ENCODE results near the gene GLB1L. TPM values are rescaled to one million over a fixed set of nuclear protein-coding genes. Genes with fewer than 3 reads are reported as not detected.
"Not testable (repeated sequence)": the region's sequence is repeated elsewhere in the genome, so short reads cannot be mapped to it uniquely, and the experiment has no call there.

The GLB1L gene
- 5.9 and 8.1 TPM in 2 replicates for total RNA-seq

GRCh38 chr2:219245148-219245898 is at the start of gene GLB1L, which contains the start of gene STK16:
Gene GLB1L, minus strand, starts transcription at chr2:219245444. Its CDS starts 1,871 bp downstream, at chr2:219243573.
Gene STK16, plus strand, starts transcription at chr2:219245479. Its CDS starts 521 bp downstream, at chr2:219246000.
- DNase-seq (ENCODE audit: low read depth, low spot score), result peak; percentile 74

- peak; percentile 35 for DNase-seq (ENCODE audit: low read depth, low spot score)
These were observed 49.4 kb upstream of the GLB1L start for GRCh38 chr2:219294356-219295351.

- no peak for DNase-seq (ENCODE audit: low read depth, low spot score)
These were observed 48.5 kb upstream of the GLB1L start for GRCh38 chr2:219293736-219294231.

- no peak for DNase-seq (ENCODE audit: low read depth, low spot score)
These were observed 47.4 kb upstream of the GLB1L start for GRCh38 chr2:219292616-219293015.

- DNase-seq (ENCODE audit: low read depth, low spot score), result no peak
These were observed 46.8 kb upstream of the GLB1L start for GRCh38 chr2:219291910-219292490.

GRCh38 chr2:219291394-219291793 is 46.1 kb upstream of the GLB1L start:
- DNase-seq (ENCODE audit: low read depth, low spot score), result no peak

- no peak for DNase-seq (ENCODE audit: low read depth, low spot score)
These were observed 45.3 kb upstream of the GLB1L start for GRCh38 chr2:219290381-219291171.

GRCh38 chr2:219289537-219290361 is 44.5 kb upstream of the GLB1L start:
- no peak for DNase-seq (ENCODE audit: low read depth, low spot score)

GRCh38 chr2:219289195-219289536 is 43.9 kb upstream of the GLB1L start:
- no peak for DNase-seq (ENCODE audit: low read depth, low spot score)

- DNase-seq (ENCODE audit: low read depth, low spot score), result no peak
These were observed 42.5 kb upstream of the GLB1L start for GRCh38 chr2:219287580-219288265.

GRCh38 chr2:219287116-219287440 is 41.8 kb upstream of the GLB1L start:
- DNase-seq (ENCODE audit: low read depth, low spot score), result not testable (repeated sequence)

- DNase-seq (ENCODE audit: low read depth, low spot score), result no peak
These were observed 41.3 kb upstream of the GLB1L start for GRCh38 chr2:219286436-219287115.

GRCh38 chr2:219285894-219286425 is 40.7 kb upstream of the GLB1L start:
- DNase-seq (ENCODE audit: low read depth, low spot score), result no peak

- no peak for DNase-seq (ENCODE audit: low read depth, low spot score)
These were observed 40.1 kb upstream of the GLB1L start for GRCh38 chr2:219285373-219285735.

GRCh38 chr2:219284501-219285372 is 39.5 kb upstream of the GLB1L start:
- DNase-seq (ENCODE audit: low read depth, low spot score), result no peak

- DNase-seq (ENCODE audit: low read depth, low spot score), result no peak
These were observed 37.8 kb upstream of the GLB1L start for GRCh38 chr2:219282943-219283581.

GRCh38 chr2:219282375-219282774 is 37.1 kb upstream of the GLB1L start:
- DNase-seq (ENCODE audit: low read depth, low spot score), result no peak

Data from pulmonary artery endothelial cell (primary cell).